ENCODE data around the gene PLD2.

The PLD2 gene

GRCh38 chr17:4766723-4767122 is 40.2 kb upstream of the PLD2 start:
- no peak overlapping the region for H3K4me2 ChIP-seq
- H3K27me3 ChIP-seq (ENCODE audit: insufficient read depth, low read depth) = no peaks in the 10 kb centered on the region
- no peak overlapping the region for H3K9ac ChIP-seq
- H2AFZ ChIP-seq (ENCODE audit: low read depth) = no peak overlapping the region
- H3K4me3 ChIP-seq (IDR thresholded peaks at IDR 0.05; ENCODE audit: insufficient read depth, low read depth, low read length) = no peak overlapping the region
- no peaks in the 10 kb centered on the region for H3K4me1 ChIP-seq (ENCODE audit: low read depth, poor library complexity, severe bottlenecking)
- no peaks in the 10 kb centered on the region for H3K36me3 ChIP-seq (ENCODE audit: insufficient read depth)
- H4K20me1 ChIP-seq (ENCODE audit: insufficient read depth) = no peaks in the 10 kb centered on the region
- H3K79me2 ChIP-seq (ENCODE audit: insufficient read depth, low read depth) = no peaks in the 10 kb centered on the region
- TF ChIP-seq CTCF (conservative IDR thresholded peaks at IDR 0.05; ENCODE audit: low read depth, low read length) = no peak
- H3K27ac ChIP-seq = no peak overlapping the region

GRCh38 chr17:4768298-4768697 is 38.7 kb upstream of the PLD2 start:
- Histone ChIP-seq H2AFZ (ENCODE audit: low read depth) (no peak overlapping the region), H3K27me3 (ENCODE audit: insufficient read depth, low read depth) (no peaks in the 10 kb centered on the region), H3K27ac (no peak overlapping the region), H3K4me3 (IDR thresholded peaks at IDR 0.05; ENCODE audit: insufficient read depth, low read depth, low read length) (no peak overlapping the region), H3K9ac (no peak overlapping the region), H4K20me1 (ENCODE audit: insufficient read depth) (no peaks in the 10 kb centered on the region), H3K79me2 (ENCODE audit: insufficient read depth, low read depth) (no peaks in the 10 kb centered on the region), H3K4me1 (ENCODE audit: low read depth, poor library complexity, severe bottlenecking) (no peaks in the 10 kb centered on the region), H3K4me2 (no peak overlapping the region), H3K36me3 (ENCODE audit: insufficient read depth) (no peaks in the 10 kb centered on the region)
- no peak for TF ChIP-seq CTCF (conservative IDR thresholded peaks at IDR 0.05; ENCODE audit: low read depth, low read length)

- no peaks in the 10 kb centered on the region for H3K4me1 ChIP-seq (ENCODE audit: low read depth, poor library complexity, severe bottlenecking)
- H3K27ac ChIP-seq = no peak overlapping the region
- no peaks in the 10 kb centered on the region for H3K36me3 ChIP-seq (ENCODE audit: insufficient read depth)
- H4K20me1 ChIP-seq (ENCODE audit: insufficient read depth) = no peaks in the 10 kb centered on the region
- H3K4me2 ChIP-seq = no peak overlapping the region
- no peaks in the 10 kb centered on the region for H3K79me2 ChIP-seq (ENCODE audit: insufficient read depth, low read depth)
- H3K27me3 ChIP-seq (ENCODE audit: insufficient read depth, low read depth) = no peaks in the 10 kb centered on the region
- H3K9ac ChIP-seq = no peak overlapping the region
- H2AFZ ChIP-seq (ENCODE audit: low read depth) = no peak overlapping the region
- TF ChIP-seq CTCF (conservative IDR thresholded peaks at IDR 0.05; ENCODE audit: low read depth, low read length) = no peak
- H3K4me3 ChIP-seq (IDR thresholded peaks at IDR 0.05; ENCODE audit: insufficient read depth, low read depth, low read length) = no peak overlapping the region
Measured at GRCh38 chr17:4769628-4770027, 37.3 kb upstream of the PLD2 start.

GRCh38 chr17:4771519-4772234 is 35.3 kb upstream of the PLD2 start, which contains the start of gene TM4SF5:
Gene TM4SF5 (plus strand): TSS chr17:4771886. CDS start chr17:4771923, 37 bp downstream.
- no peak within 1 kb of the TSS for H3K9ac ChIP-seq
- no peak for TF ChIP-seq CTCF (conservative IDR thresholded peaks at IDR 0.05; ENCODE audit: low read depth, low read length)
- H3K27me3 ChIP-seq (ENCODE audit: insufficient read depth, low read depth) = no peaks in the 10 kb centered on the region
- H3K4me3 ChIP-seq (IDR thresholded peaks at IDR 0.05; ENCODE audit: insufficient read depth, low read depth, low read length) = no peak within 1 kb of the TSS
- no peaks in the 10 kb centered on the region for H3K79me2 ChIP-seq (ENCODE audit: insufficient read depth, low read depth)
- H4K20me1 ChIP-seq (ENCODE audit: insufficient read depth) = no peaks in the 10 kb centered on the region
- no peaks in the 10 kb centered on the region for H3K4me1 ChIP-seq (ENCODE audit: low read depth, poor library complexity, severe bottlenecking)
- H3K36me3 ChIP-seq (ENCODE audit: insufficient read depth) = no peaks in the 10 kb centered on the region
- H2AFZ ChIP-seq (ENCODE audit: low read depth) = no peak within 1 kb of the TSS
- no peak within 1 kb of the TSS for H3K27ac ChIP-seq
- no peak within 1 kb of the TSS for H3K4me2 ChIP-seq

All from KMS-11 (cell line).